Naive thymus-derived CD4-positive, alpha-beta T cell (primary cell): ENCODE results near the gene EYS. TPM values are rescaled to one million over a fixed set of nuclear protein-coding genes. Genes with fewer than 3 reads are reported as not detected.

ENCODE experiments used
- ATAC-seq: fragments of 150-1000 bp; cut with Tn5 transposase; 2 replicates; pipeline ENCODE4 v1.10.0; 2021; ENCODE audit warnings: mild to moderate bottlenecking, moderate library complexity
- CTCF ChIA-PET: fragments of 350-600 bp; sonication (Branson Sonifier 250); formaldehyde crosslinking; loops from one replicate; lab custom pipeline; 2021; ENCODE audit warnings: antibody characterized with exemption; lab: Charles Lee
- POLR2A ChIA-PET: fragments of 350-600 bp; sonication (Branson Sonifier 250); formaldehyde crosslinking; loops from one replicate; lab custom pipeline; 2021; ENCODE audit warnings: antibody characterized with exemption, inconsistent platforms; lab: Charles Lee
- DNase-seq, 9 donors: peaks; one replicate each; pipeline versions ENCODE4 v3.0.0 to v3.0.0-alpha.2; 2020 to 2022; ENCODE audit warnings: mixed read lengths in 1 of 9
- H3K27ac ChIP-seq: one replicate; pipeline ENCODE4 v1.7.0; 2013; ENCODE audit warnings: mild to moderate bottlenecking, low read depth, low read length, moderate library complexity
- H3K27me3 ChIP-seq, 2 donors: one replicate each; pipeline ENCODE4 v1.7.0; 2013; ENCODE audit warnings: low read length in 2 of 2, mild to moderate bottlenecking in 2 of 2, moderate library complexity in 2 of 2; ENCODE audit not compliant: control insufficient read depth in 2 of 2, insufficient read depth in 2 of 2
- H3K36me3 ChIP-seq, 3 experiments: 1 replicate in 2 of 3; 2 replicates in 1 of 3; pipeline ENCODE4 v1.7.0; 2013; ENCODE audit warnings: low read length in 3 of 3, mild to moderate bottlenecking in 3 of 3, moderate library complexity in 1 of 3; ENCODE audit not compliant: insufficient read depth in 3 of 3, control insufficient read depth in 2 of 3
- H3K4me1 ChIP-seq, 2 donors: one replicate each; pipeline ENCODE4 v1.7.0; 2013; ENCODE audit warnings: low read length in 2 of 2, mild to moderate bottlenecking in 2 of 2, moderate library complexity in 1 of 2; ENCODE audit not compliant: control insufficient read depth in 2 of 2, insufficient read depth in 2 of 2
- H3K4me3 ChIP-seq: 2 replicates; pipeline ENCODE4 v1.7.0; 2013; ENCODE audit warnings: mild to moderate bottlenecking, low read length
- H3K9me3 ChIP-seq, 3 experiments: 1 replicate in 2 of 3; 2 replicates in 1 of 3; pipeline ENCODE4 v1.7.0; 2013; ENCODE audit warnings: low read length in 3 of 3; ENCODE audit not compliant: control insufficient read depth in 2 of 3
- H3K27ac Mint-ChIP-seq, 9 donors: one replicate each; pipeline ENCODE4 v1.8.0; 2020 to 2022; ENCODE audit warnings: mixed read lengths in 9 of 9, mild to moderate bottlenecking in 8 of 9, moderate library complexity in 5 of 9, inconsistent platforms in 2 of 9
- H3K27me3 Mint-ChIP-seq, 5 donors: one replicate each; pipeline ENCODE4 v1.8.0; 2021 to 2022; ENCODE audit warnings: mixed read lengths in 5 of 5, mild to moderate bottlenecking in 1 of 5
- H3K36me3 Mint-ChIP-seq, 5 donors: one replicate each; pipeline ENCODE4 v1.8.0; 2020 to 2022; ENCODE audit warnings: mixed read lengths in 5 of 5, mild to moderate bottlenecking in 3 of 5, inconsistent platforms in 1 of 5
- H3K4me1 Mint-ChIP-seq, 7 donors: one replicate each; pipeline ENCODE4 v1.8.0; 2020 to 2022; ENCODE audit warnings: mixed read lengths in 7 of 7, mild to moderate bottlenecking in 3 of 7, inconsistent platforms in 1 of 7
- H3K4me3 Mint-ChIP-seq, 10 donors: one replicate each; pipeline ENCODE4 v1.8.0; 2020 to 2022; ENCODE audit warnings: mild to moderate bottlenecking in 10 of 10, mixed read lengths in 10 of 10, moderate library complexity in 6 of 10, inconsistent platforms in 2 of 10
- H3K9me3 Mint-ChIP-seq, 11 donors: one replicate each; pipeline ENCODE4 v1.8.0; 2020 to 2022; ENCODE audit warnings: mixed read lengths in 11 of 11, mild to moderate bottlenecking in 4 of 11, inconsistent platforms in 1 of 11, moderate library complexity in 1 of 11
- intact Hi-C, 2 donors: fragments of 100-400 bp; cut with micrococcal nuclease; formaldehyde crosslinking; loops; one replicate each; pipeline ENCODE4 v1.15.1; 2023
- polyA plus RNA-seq, 2 donors: library from polyadenylated mRNA; unstranded; fragments of 300-500 nt; fragmentation: Illumina TruSeq; gene quantifications; one replicate each; pipeline ENCODE4 v1.2.3, GENCODE V29; 2021
- total RNA-seq, 6 experiments: library from RNA in 5 of 6; stranded (reverse) in 5 of 6; gene quantifications; 1 replicate in 5 of 6; 2 replicates in 1 of 6; pipeline ENCODE4 v1.2.3 and lab custom pipeline; 2021 to 2026

The EYS gene
- total and polyA plus RNA-seq, 7 experiments from 2014 or later = 0.07 to 0.21 (median 0.13) TPM; not detected in 4

- ATAC-seq = no peak
- Histone ChIP-seq H3K36me3 (no peaks in the 10 kb centered on the region), H3K9me3 (no peaks in the 10 kb centered on the region), H3K27me3 (no peaks in the 10 kb centered on the region), H3K4me3 (no peak overlapping the region), H3K27ac (no peak overlapping the region), H3K4me1 (no peaks in the 10 kb centered on the region)
- H3K27ac Mint-ChIP-seq = no peak overlapping the region
- intact Hi-C loops = no loop called here
- no peaks in the 10 kb centered on the region for H3K4me1 Mint-ChIP-seq
- peaks cover 0 to 4% (median 0%) of the 10 kb centered on the region in 11 donors for H3K9me3 Mint-ChIP-seq
- no peak overlapping the region for H3K4me3 Mint-ChIP-seq
- peaks cover 0 to 5% (median 0%) of the 10 kb centered on the region in 5 donors for H3K27me3 Mint-ChIP-seq
- ChIA-PET POLR2A (no interaction called here), CTCF (interaction anchor here (0.7 kb wide), 1 partner anchor 1240 kb away, joined by 3 read pairs; no protein-coding TSS in a partner anchor)
- DNase-seq = no peak
- no peaks in the 10 kb centered on the region for H3K36me3 Mint-ChIP-seq
These were observed 1776.2 kb downstream of the EYS start for GRCh38 chr6:63930848-63931247.

- H3K4me1 ChIP-seq = no peaks in the 10 kb centered on the region
- no peak overlapping the region for H3K27ac ChIP-seq
- Mint-ChIP-seq H3K27ac (no peak overlapping the region), H3K9me3 (peaks cover 0 to 3% (median 0%) of the 10 kb centered on the region in 11 donors), H3K4me1 (no peaks in the 10 kb centered on the region), H3K36me3 (no peaks in the 10 kb centered on the region), H3K27me3 (peaks cover 0 to 8% (median 0%) of the 10 kb centered on the region in 5 donors), H3K4me3 (no peak overlapping the region)
- ChIA-PET POLR2A (no interaction called here), CTCF (no interaction called here)
- H3K27me3 ChIP-seq = no peaks in the 10 kb centered on the region
- no peak overlapping the region for H3K4me3 ChIP-seq
- no peaks in the 10 kb centered on the region for H3K9me3 ChIP-seq
- H3K36me3 ChIP-seq = no peaks in the 10 kb centered on the region
- intact Hi-C loops = no loop called here
- no peak for ATAC-seq
- DNase-seq = no peak
These were observed 1777.9 kb downstream of the EYS start for GRCh38 chr6:63929111-63929510.

GRCh38 chr6:63928613-63929012, 1778.4 kb downstream of the EYS start:
- Histone ChIP-seq H3K4me3 (no peak overlapping the region), H3K27ac (no peak overlapping the region), H3K9me3 (no peaks in the 10 kb centered on the region), H3K4me1 (no peaks in the 10 kb centered on the region), H3K27me3 (no peaks in the 10 kb centered on the region), H3K36me3 (no peaks in the 10 kb centered on the region)
- ATAC-seq = no peak
- Mint-ChIP-seq H3K36me3 (no peaks in the 10 kb centered on the region), H3K27me3 (peaks cover 0 to 9% (median 0%) of the 10 kb centered on the region in 5 donors), H3K27ac (no peak overlapping the region), H3K9me3 (peaks cover 0 to 3% (median 0%) of the 10 kb centered on the region in 11 donors), H3K4me3 (no peak overlapping the region), H3K4me1 (no peaks in the 10 kb centered on the region)
- CTCF ChIA-PET = no interaction called here
- no peak for DNase-seq
- intact Hi-C loops = no loop called here
- POLR2A ChIA-PET = no interaction called here

GRCh38 chr6:63926950-63927927, 1779.8 kb downstream of the EYS start:
- Mint-ChIP-seq H3K4me3 (no peak overlapping the region), H3K4me1 (no peaks in the 10 kb centered on the region), H3K27me3 (peaks cover 0 to 9% (median 0%) of the 10 kb centered on the region in 5 donors), H3K36me3 (no peaks in the 10 kb centered on the region), H3K27ac (no peak overlapping the region), H3K9me3 (no peaks in the 10 kb centered on the region)
- ATAC-seq (no peak), DNase-seq (no peak)
- Histone ChIP-seq H3K9me3 (no peaks in the 10 kb centered on the region), H3K4me3 (no peak overlapping the region), H3K4me1 (no peaks in the 10 kb centered on the region), H3K27ac (no peak overlapping the region), H3K36me3 (no peaks in the 10 kb centered on the region), H3K27me3 (no peaks in the 10 kb centered on the region)
- intact Hi-C loops = no loop called here
- ChIA-PET CTCF (interaction anchor here (0.6 kb wide), 1 partner anchor 1005 kb away, joined by 4 read pairs; no protein-coding TSS in a partner anchor), POLR2A (no interaction called here)

- no peak for ATAC-seq
- no peaks in the 10 kb centered on the region for H3K9me3 ChIP-seq
- Mint-ChIP-seq H3K4me3 (no peak overlapping the region), H3K4me1 (no peaks in the 10 kb centered on the region), H3K27me3 (peaks cover 0 to 12% (median 0%) of the 10 kb centered on the region in 5 donors), H3K9me3 (no peaks in the 10 kb centered on the region), H3K27ac (no peak overlapping the region), H3K36me3 (no peaks in the 10 kb centered on the region)
- H3K4me1 ChIP-seq = no peaks in the 10 kb centered on the region
- intact Hi-C loops = no loop called here
- H3K4me3 ChIP-seq = no peak overlapping the region
- ChIA-PET CTCF (no interaction called here), POLR2A (no interaction called here)
- DNase-seq = no peak
- H3K36me3 ChIP-seq = no peaks in the 10 kb centered on the region
- H3K27ac ChIP-seq = no peak overlapping the region
- H3K27me3 ChIP-seq = no peaks in the 10 kb centered on the region
These were observed 1780.7 kb downstream of the EYS start for GRCh38 chr6:63926258-63926780.

- Mint-ChIP-seq H3K27me3 (peaks cover 0 to 32% (median 4%) of the 10 kb centered on the region in 5 donors), H3K27ac (no peak overlapping the region), H3K36me3 (no peaks in the 10 kb centered on the region), H3K4me1 (no peaks in the 10 kb centered on the region), H3K9me3 (no peaks in the 10 kb centered on the region), H3K4me3 (no peak overlapping the region)
- peak in 5 of 9 donors; percentile 5 to 23 (median 10) for DNase-seq
- H3K27me3 ChIP-seq = no peaks in the 10 kb centered on the region
- H3K9me3 ChIP-seq = no peaks in the 10 kb centered on the region
- CTCF ChIA-PET = no interaction called here
- ATAC-seq = peak; percentile 54
- no peaks in the 10 kb centered on the region for H3K36me3 ChIP-seq
- no peak overlapping the region for H3K27ac ChIP-seq
- POLR2A ChIA-PET = no interaction called here
- no peak overlapping the region for H3K4me3 ChIP-seq
- intact Hi-C loops = no loop called here
- H3K4me1 ChIP-seq = no peaks in the 10 kb centered on the region
These were observed 1783.8 kb downstream of the EYS start for GRCh38 chr6:63923139-63923739.
